ENCODE measurements around the gene DCXR.

Gene DCXR

DNA sequence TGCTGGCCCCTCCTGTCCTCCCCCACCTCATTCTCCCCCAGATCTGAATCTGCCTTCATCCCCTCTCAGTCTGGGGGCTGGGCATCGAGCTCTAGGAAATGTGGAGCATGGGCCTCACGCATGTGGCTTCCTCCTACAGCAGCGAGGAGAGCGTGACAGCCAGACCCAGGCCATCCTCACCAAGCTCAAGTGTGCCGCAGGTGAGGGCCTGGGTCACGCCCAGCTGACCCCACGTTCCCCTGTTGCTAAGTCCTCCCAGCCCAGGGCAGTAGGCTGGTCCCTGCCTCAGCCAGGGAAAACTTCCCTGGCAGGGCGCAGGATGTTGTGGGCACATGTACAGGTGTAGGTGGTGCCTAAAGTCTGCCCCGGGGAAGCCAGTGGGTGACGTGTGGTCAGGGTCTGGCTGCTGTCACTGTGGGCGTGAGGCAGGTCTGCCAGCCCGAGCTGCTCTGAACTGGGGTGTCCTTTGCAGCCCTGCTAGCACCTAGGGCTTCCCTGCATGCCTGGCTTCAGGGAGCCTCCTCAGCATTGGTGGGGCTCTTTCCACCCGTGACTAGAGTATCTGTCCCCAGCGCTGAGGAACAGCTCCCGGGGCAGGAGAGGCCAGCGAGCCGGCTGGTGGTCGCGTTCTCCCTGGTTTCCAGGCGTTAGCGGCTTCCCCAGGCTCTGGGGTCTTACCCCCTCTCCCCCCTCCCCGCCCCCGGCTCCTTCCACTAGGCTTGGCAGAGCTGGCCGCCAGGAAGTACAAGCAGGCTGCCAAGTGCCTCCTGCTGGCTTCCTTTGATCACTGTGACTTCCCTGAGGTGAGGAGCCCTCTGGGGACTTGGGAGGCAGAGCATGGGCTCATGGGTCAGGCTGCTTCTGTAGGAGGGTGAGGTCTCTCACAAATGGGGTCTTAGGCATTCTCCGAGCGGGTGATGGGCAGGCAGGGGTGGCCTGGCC, 17.8 kb upstream of the DCXR start:
- DNase-seq (ENCODE audit: low read depth) = no peak

DNA sequence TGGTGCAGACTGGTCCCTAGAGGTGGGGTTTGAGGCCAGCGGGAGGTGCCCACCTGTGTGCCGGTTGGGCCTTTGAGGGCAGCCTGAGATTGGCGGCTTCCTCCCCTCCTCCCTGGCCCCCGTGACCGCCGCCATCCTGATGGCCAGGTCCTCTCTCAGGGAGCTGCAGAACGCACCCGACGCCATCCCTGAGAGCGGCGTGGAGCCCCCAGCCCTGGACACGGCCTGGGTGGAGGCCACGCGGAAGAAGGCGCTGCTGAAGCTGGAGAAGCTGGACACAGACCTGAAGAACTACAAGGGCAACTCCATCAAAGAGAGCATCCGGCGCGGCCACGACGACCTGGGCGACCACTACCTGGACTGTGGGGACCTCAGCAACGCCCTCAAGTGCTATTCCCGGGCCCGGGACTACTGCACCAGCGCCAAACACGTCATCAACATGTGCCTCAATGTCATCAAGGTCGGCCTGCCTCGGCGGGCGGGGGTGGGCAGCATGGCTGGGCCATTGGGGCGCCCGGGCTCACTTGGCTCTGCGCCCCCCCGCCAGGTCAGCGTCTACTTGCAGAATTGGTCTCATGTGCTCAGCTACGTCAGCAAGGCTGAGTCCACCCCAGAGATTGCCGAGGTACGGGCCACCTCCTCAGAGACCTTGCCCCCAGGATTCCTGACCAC, 17.0 kb upstream of the DCXR start:
- DNase-seq (ENCODE audit: low read depth) = no peak

GRCh38 chr17:82053556-82054263, 16.2 kb upstream of the DCXR start:
- DNase-seq (ENCODE audit: low read depth) = no peak

GRCh38 chr17:82053130-82053529, 15.6 kb upstream of the DCXR start:
- DNase-seq (ENCODE audit: low read depth) = no peak

GRCh38 chr17:82052638-82053059, 15.2 kb upstream of the DCXR start:
- no peak for DNase-seq (ENCODE audit: low read depth)

DNA sequence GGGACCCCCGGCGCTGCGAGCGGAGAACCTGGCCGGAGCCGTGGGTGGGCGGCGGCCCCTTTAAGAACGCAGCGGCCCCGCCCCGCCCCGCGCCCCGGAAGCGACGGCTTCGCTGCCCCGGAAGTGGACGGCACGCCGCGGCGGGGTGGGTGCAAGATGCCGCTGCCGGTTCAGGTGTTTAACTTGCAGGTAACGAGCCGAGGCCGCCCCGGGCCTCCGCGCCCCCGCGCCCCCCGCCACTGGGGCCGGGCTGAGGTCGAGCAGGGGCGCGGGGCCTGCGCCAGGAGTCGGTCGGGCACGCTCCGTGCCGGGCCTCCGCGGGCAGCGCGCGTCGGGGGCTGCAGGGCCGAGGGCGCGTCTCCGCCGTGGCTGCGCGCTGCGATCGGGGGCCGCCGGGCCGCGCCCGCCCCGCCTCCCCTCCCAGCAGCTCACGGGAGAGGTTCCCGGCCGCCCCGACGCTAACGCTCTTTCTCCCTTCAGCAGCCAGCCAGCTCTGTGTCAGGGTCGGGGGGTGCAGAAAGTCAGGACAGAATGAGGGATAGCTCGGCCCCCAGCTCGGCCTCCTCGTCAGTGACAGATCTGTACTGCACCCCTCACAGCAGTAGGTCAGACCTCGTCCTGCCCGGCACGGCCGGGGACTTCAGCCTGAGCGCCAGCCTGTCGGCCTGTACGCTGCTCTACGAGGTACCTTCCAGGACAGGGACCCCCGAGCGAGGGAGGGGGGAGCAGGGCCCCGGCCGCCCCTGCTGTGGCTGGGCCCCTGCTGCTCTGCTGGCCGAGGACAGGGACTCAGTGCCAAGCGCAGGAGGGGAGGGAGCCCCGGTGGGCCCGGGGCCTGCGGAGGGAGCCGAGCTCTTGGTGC, 14.5 kb upstream of the DCXR start, which contains the start of the genes GPS1 and RFNG:
Gene GPS1 (plus strand): TSS at position 123 of the 862 bp plus-strand sequence. CDS start 34 bp downstream, at position 157.
Gene RFNG (minus strand): TSS at position 36 of the 862 bp plus-strand sequence. CDS start 45 bp downstream, outside the sequence.
- peak; percentile 62 for DNase-seq (ENCODE audit: low read depth)

- peak; percentile 27 for DNase-seq (ENCODE audit: low read depth)
These were observed 13.5 kb upstream of the DCXR start for GRCh38 chr17:82050761-82051641.

DNA sequence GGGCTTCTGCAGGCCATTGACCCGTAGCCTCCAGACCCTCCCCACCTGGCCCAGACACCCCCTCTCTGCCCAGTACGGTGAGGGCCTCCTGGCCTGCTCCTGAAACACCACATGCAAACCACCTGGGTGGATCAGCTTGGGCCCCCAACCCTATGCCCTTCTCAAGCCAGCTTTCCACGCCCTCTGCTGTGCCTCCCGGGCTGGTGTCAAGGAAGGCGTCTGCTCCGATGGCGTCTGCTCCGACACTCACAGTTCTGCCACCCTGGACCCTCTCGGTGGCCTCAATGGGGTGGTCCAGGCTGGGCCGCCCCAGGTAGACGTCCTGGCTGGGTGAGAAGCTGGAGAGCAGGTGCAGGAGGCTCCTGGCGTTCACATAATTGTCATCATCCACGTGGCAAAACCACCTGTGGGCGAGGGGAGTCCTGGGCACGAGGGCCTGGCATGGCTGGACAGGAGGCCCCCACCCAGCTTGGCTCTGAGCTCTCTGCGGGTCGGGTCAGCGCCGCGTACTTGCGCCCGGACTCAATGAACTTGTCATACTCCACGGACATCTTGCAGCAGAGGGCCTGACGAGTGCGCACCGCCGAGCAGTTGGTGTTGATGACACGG, 12.8 kb upstream of the DCXR start:
- no peak for DNase-seq (ENCODE audit: low read depth)

GRCh38 chr17:82049521-82049971, 12.0 kb upstream of the DCXR start:
- DNase-seq (ENCODE audit: low read depth) = no peak

DNA sequence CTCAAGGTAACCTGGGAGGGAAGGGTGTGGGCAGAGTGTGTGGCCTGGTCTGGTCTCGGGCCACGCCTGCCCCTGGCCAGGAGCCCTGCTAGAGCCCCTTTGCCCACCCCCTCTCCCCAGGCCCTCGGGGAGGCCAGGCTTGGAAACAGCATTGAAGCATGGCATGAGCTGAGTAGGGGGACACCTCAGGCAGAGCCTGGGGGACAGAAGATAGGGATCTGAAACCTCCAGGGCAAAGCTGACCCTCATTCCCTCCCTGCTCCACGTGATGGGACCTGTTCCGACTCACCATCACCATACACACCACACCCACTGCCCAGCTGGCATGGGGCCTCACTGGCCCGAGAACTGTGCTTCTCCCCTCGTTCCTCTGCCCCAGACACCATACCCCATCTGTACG, 11.6 kb upstream of the DCXR start:
- no peak for DNase-seq (ENCODE audit: low read depth)

DNA sequence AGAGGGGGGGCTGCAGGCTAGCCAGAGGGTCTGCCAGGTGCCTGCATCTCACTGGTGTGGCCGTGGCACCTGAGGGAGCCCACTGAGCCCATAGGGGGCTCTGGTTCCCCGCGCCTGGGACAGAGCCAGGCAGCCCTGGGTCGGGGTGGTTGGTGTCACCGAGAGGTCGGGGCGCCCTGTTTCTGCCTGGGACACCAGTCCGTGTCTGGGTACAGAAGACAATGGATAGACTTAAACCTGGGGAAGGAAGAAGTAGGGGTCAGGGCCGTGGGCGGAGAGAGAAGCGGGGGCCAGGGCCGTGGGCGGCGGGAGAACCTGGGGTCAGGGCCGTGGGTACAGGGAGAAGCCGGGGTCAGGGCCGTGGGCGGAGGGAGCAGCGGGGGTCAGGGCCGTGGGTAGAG, 11.1 kb upstream of the DCXR start:
- no peak for DNase-seq (ENCODE audit: low read depth)

DNA sequence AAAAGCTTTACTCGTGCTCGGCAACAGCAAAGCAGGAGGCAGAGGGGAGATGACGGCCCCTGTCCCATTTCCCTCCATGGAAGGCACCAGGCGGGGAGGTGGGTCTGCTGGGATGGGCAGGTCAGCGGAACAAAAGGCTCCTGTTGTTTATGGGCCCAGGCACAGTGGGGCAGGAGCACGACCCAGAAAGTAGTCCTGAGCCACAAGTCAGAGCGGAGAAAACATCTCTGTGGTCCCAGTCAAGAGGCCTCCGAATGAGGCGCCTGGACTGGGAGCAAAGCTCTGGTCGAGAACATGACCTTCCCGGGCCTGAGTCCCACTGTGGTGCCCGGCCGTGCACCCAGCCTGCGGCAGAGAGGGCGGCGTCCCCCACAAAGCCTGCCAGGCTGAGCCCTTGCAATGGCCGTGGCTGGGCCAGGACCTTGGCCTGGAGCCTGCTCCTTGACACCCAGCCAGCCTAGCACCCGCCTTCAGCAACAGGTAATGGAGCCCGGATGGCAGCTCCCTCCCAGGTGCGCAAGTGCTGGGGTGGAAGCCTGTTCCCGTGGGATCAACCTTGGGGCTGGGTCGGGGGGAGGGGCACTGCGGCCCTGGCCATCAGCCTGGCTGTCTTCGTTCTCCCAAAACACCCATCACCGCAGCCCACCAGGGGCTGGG, 10.5 kb upstream of the DCXR start:
- DNase-seq (ENCODE audit: low read depth) = no peak

- no peak for DNase-seq (ENCODE audit: low read depth)
These were observed 9.9 kb upstream of the DCXR start for GRCh38 chr17:82047379-82047778.

GRCh38 chr17:82046903-82047302, 9.4 kb upstream of the DCXR start:
- DNase-seq (ENCODE audit: low read depth) = no peak

DNA sequence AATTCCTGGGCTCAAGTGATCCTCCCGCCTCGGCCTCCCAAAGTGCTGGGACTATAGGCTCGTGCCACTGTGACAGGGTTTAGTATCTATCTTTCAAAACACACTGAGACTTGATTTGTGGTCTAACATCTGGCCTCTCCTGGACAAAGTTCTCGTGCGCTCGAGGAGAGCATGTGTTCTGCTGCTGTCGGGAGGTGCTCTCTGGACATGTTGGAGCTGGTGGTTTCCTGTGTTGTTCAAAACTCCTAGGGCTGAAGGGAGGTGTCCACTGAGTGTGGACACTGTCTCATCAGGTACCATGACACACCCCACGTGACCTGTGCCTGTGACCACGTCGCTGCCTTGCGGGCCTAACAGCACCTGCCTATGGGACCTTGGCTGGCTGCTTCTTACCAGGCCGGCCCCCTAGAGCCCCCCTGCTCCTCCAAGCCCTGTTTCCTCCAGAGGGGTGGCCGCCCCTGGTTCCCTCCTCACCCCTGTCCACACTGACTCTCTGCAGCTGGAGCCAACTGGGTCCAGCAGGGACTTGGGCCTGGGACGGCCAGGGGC, 8.5 kb upstream of the DCXR start:
- DNase-seq (ENCODE audit: low read depth) = no peak

DNA sequence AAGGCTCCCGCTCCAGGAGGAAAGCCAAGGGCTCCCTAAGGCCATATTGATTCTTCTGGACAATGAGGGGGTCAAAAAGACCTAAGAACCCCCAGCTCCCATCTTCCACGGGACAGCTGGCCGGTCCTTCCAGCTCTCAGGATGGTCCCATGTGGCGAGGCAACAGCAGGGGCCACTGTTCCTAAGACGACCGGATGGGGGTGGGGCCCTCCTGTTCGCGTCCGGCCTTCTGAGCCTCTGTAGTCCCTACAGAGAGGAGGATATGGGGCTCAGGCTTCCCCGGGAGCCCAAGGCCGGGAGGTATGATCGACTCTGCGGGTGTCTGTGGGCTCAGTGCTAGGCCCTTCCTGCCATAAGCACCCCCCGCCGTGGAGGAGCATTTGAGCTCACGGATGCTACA, 6.0 kb upstream of the DCXR start:
- no peak for DNase-seq (ENCODE audit: low read depth)

- no peak for DNase-seq (ENCODE audit: low read depth)
These were observed 5.2 kb upstream of the DCXR start for GRCh38 chr17:82042649-82043048.

DNA sequence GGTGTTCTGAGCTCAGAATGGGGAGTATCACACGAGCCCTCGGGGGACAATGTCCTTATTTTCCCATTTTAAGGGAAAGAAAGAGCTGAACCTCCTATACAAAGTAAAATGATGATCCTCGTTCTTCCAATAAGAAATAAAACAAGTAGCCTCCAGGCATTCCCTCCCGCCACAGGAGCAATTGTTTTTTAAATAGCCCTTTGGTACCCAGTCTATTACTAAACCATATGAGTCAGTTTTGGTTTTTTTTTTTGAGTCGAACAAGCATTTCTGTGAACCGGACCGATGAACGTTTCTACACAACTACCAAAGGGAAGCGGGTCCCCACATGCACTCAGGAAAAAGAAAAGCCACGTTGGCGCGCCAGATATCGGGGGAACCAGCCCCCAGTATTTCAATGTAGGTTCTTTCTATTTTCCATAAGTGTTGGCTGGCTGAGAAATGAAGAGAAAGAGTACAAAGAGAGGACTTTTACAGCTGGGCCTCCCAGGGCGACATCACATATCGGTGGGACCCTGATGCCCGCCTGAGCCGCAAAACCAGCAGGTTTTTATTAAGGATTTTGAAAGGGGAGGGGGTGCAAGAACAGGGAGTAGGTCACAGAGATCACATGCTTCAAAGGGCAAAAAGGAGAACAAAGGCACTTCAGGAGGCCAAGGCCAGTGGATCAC, 3.8 kb upstream of the DCXR start:
- DNase-seq (ENCODE audit: low read depth) = no peak
